Measurements from ENCODE around the gene CLTB.

DNA sequence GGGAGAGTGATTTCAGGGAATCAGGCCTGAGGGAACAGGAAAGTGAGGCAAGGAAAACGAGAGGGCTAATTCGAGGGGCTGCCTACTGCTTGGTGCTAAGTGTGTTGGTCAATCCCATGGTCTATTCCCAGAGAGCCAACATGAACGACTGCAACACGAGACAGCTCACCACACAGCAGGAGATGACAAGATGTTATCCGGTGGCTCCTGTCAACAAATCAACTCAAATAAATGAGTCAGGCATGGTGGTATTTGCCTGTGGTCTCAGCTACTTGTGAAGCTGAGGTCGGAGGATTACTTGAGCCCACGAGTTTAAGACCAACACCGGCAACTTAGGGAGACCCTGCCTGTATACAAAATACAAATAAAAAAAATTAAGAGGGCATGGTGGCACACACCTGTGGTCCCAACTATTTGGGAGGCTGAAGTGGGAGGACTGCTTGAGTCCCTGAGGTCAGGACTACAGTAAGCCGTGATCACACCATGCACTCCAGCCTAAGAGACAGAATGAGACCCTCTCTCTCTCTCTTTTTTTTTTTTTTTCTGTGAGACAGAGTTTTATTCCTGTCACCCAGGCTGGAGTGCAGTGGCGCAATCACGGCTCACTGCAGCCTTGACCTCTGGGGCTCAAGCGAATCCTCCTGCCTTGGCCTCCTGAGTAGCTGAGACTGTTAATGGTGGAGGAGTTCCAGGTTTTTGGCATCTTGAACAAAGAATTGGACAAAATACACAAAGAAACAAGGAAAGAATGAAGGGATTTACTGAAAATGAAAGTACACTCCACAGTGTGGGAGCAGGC is 22.8 kb upstream of the CLTB start:
- TF ChIP-seq EZH2 (IDR thresholded peaks at IDR 0.05; ENCODE audit: borderline replicate concordance, control insufficient read depth, low read depth, low read length) (no peak), CREB1 (IDR thresholded peaks at IDR 0.05; ENCODE audit: low read depth) (no peak), MYC (IDR thresholded peaks at IDR 0.05; ENCODE audit: insufficient read depth, insufficient read length, insufficient replicate concordance, low read length, severe bottlenecking) (no peak), POLR2A (IDR thresholded peaks at IDR 0.05; ENCODE audit: low read depth, low read length) (no peak), POLR2AphosphoS5 (IDR thresholded peaks at IDR 0.05; ENCODE audit: low read length) (no peak), BHLHE40 (IDR thresholded peaks at IDR 0.05; ENCODE audit: borderline replicate concordance in 1 of 2, low read depth in 2 of 2, low read length in 1 of 2) (no peak), YY1 (IDR thresholded peaks at IDR 0.05; ENCODE audit: low read depth, low read length) (no peak), EP300 (IDR thresholded peaks at IDR 0.05; ENCODE audit: borderline replicate concordance in 1 of 2, control insufficient read depth in 1 of 2, low read depth in 2 of 2, low read length in 2 of 2) (no peak), NFYB (IDR thresholded peaks at IDR 0.05; ENCODE audit: insufficient read depth, low read depth, low read length) (no peak), SUZ12 (IDR thresholded peaks at IDR 0.05; ENCODE audit: unreplicated experiment) (no peak)
- TF ChIP-seq, protein P1, sequence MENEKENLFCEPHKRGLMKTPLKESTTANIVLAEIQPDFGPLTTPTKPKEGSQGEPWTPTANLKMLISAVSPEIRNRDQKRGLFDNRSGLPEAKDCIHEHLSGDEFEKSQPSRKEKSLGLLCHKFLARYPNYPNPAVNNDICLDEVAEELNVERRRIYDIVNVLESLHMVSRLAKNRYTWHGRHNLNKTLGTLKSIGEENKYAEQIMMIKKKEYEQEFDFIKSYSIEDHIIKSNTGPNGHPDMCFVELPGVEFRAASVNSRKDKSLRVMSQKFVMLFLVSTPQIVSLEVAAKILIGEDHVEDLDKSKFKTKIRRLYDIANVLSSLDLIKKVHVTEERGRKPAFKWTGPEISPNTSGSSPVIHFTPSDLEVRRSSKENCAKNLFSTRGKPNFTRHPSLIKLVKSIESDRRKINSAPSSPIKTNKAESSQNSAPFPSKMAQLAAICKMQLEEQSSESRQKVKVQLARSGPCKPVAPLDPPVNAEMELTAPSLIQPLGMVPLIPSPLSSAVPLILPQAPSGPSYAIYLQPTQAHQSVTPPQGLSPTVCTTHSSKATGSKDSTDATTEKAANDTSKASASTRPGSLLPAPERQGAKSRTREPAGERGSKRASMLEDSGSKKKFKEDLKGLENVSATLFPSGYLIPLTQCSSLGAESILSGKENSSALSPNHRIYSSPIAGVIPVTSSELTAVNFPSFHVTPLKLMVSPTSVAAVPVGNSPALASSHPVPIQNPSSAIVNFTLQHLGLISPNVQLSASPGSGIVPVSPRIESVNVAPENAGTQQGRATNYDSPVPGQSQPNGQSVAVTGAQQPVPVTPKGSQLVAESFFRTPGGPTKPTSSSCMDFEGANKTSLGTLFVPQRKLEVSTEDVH (IDR thresholded peaks at IDR 0.05; ENCODE audit: low read depth, partially characterized antibody), result no peak
- TF ChIP-seq, protein P2, sequence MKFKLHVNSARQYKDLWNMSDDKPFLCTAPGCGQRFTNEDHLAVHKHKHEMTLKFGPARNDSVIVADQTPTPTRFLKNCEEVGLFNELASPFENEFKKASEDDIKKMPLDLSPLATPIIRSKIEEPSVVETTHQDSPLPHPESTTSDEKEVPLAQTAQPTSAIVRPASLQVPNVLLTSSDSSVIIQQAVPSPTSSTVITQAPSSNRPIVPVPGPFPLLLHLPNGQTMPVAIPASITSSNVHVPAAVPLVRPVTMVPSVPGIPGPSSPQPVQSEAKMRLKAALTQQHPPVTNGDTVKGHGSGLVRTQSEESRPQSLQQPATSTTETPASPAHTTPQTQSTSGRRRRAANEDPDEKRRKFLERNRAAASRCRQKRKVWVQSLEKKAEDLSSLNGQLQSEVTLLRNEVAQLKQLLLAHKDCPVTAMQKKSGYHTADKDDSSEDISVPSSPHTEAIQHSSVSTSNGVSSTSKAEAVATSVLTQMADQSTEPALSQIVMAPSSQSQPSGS (IDR thresholded peaks at IDR 0.05; ENCODE audit: low read length), result no peak
- TF ChIP-seq, protein P3, sequence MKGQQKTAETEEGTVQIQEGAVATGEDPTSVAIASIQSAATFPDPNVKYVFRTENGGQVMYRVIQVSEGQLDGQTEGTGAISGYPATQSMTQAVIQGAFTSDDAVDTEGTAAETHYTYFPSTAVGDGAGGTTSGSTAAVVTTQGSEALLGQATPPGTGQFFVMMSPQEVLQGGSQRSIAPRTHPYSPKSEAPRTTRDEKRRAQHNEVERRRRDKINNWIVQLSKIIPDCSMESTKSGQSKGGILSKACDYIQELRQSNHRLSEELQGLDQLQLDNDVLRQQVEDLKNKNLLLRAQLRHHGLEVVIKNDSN (IDR thresholded peaks at IDR 0.05; ENCODE audit: borderline replicate concordance, extremely low read length, insufficient read depth, low read depth, low read length), result no peak

Data from GM12878 (cell line).